LNCaP clone FGC (cell line): ENCODE results near the gene VAV1.
"Not testable (repeated sequence)": the region's sequence is repeated elsewhere in the genome, so short reads cannot be mapped to it uniquely, and the experiment has no call there.

Source experiments
- DNase-seq: peaks from one replicate; pipeline ENCODE4 v3.0.0-alpha.2; 2011; ENCODE audit warnings: low read depth
- H3K4me3 ChIP-seq: 2 replicates; pipeline ENCODE4 v1.5.1; 2011; ENCODE audit warnings: mild to moderate bottlenecking, low read depth, low read length, control low read depth
- TF ChIP-seq, protein P1 (sequence below): IDR thresholded peaks from 2 replicates; pipeline ENCODE4 v1.5.1; 2012; ENCODE audit warnings: mild to moderate bottlenecking; ENCODE audit not compliant: control insufficient read depth, insufficient read depth; ENCODE audit errors: extremely low read depth

Gene VAV1

DNA sequence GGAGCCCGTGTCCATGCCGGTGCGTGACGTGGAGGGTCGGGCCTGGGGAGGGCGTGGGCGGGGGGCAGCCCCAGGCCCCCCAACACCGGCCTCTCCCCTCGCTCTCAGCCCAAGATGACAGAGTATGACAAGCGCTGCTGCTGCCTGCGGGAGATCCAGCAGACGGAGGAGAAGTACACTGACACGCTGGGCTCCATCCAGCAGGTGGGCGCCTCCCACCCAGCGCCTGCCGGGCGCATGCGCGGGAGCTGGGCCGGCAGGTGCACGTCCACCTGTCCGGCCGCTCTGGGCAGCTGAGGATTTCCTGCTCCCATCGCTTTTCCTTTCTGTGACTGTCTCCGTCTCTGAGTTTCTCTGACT is 49.8 kb downstream of the VAV1 start:
- TF ChIP-seq, protein P1, sequence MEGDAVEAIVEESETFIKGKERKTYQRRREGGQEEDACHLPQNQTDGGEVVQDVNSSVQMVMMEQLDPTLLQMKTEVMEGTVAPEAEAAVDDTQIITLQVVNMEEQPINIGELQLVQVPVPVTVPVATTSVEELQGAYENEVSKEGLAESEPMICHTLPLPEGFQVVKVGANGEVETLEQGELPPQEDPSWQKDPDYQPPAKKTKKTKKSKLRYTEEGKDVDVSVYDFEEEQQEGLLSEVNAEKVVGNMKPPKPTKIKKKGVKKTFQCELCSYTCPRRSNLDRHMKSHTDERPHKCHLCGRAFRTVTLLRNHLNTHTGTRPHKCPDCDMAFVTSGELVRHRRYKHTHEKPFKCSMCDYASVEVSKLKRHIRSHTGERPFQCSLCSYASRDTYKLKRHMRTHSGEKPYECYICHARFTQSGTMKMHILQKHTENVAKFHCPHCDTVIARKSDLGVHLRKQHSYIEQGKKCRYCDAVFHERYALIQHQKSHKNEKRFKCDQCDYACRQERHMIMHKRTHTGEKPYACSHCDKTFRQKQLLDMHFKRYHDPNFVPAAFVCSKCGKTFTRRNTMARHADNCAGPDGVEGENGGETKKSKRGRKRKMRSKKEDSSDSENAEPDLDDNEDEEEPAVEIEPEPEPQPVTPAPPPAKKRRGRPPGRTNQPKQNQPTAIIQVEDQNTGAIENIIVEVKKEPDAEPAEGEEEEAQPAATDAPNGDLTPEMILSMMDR: no peak
- no peak overlapping the region for H3K4me3 ChIP-seq
- no peak for DNase-seq

DNA sequence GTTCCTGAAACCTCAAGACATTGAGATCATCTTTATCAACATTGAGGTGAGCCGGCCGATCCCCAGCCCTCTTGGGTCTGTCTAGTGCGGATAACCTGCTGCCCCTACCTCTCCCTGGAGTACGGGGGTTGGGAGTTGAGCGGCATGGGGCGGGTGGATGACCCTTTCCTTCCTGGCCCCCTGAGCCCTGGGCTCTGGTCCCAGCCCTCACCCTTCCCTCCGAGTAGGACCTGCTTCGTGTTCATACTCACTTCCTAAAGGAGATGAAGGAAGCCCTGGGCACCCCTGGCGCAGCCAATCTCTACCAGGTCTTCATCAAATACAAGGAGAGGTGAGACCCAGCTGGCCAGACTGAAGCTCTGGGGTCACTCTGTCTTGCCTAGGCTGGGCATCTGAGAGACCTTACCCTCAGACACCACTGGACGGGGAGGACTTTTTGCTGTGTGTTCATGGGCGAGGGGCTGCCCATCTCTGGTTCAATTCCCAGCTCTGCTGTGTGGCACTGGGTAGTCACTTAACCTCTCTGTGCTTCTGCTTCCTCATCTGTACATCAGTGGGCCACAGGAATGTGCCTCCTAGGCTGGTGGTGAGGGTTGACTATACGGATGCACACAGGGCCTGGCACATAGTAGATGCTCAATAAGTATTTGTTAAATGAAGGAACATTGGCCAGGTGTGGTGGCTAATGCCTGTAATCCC is 52.7 kb downstream of the VAV1 start:
- no peak for DNase-seq
- H3K4me3 ChIP-seq: no peak overlapping the region
- TF ChIP-seq, protein P1: no peak

DNA sequence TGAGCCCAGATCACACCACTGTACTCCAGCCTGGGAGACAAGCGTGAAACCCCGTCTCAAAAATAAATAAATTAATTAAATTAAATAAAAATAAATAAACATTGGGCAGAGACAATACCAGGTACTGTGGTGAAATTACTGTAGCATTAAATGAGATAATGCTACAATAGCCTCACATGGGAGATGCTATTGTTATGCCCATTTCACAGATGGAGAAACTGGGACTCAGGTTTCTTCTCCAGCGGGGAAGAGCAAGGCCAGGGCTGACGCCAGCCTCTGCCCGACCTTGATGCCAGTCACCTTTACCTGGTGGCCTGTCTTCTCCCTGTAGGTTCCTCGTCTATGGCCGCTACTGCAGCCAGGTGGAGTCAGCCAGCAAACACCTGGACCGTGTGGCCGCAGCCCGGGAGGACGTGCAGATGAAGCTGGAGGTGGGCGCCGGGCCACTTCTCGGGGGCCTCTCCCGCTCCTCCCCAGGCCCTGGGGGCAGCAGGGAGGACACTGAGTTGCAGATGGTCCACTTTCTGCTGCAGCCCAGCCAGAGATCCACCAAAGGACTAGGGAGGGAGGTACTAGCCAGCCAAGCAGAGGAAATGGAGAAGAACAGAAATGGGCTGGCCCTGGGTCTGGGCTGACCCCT is 53.9 kb downstream of the VAV1 start:
- H3K4me3 ChIP-seq: no peak overlapping the region
- DNase-seq: no peak
- TF ChIP-seq, protein P1: no peak

DNA sequence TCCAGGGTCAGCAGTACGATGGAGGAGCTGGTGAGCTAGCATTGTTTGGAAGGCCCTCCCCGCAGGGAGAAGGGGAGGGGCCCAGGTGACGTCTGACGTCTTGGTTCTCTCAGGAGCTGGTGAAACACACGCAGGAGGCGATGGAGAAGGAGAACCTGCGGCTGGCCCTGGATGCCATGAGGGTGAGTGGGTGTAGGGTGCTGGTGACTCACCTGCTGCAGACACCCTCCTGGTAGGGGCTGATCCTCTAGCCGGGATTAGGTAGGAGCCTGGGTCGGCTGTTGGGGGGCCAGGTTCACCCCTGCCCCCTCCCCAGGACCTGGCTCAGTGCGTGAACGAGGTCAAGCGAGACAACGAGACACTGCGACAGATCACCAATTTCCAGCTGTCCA is 55.8 kb downstream of the VAV1 start:
- DNase-seq: no peak
- H3K4me3 ChIP-seq: no peak overlapping the region
- TF ChIP-seq, protein P1: no peak

DNA sequence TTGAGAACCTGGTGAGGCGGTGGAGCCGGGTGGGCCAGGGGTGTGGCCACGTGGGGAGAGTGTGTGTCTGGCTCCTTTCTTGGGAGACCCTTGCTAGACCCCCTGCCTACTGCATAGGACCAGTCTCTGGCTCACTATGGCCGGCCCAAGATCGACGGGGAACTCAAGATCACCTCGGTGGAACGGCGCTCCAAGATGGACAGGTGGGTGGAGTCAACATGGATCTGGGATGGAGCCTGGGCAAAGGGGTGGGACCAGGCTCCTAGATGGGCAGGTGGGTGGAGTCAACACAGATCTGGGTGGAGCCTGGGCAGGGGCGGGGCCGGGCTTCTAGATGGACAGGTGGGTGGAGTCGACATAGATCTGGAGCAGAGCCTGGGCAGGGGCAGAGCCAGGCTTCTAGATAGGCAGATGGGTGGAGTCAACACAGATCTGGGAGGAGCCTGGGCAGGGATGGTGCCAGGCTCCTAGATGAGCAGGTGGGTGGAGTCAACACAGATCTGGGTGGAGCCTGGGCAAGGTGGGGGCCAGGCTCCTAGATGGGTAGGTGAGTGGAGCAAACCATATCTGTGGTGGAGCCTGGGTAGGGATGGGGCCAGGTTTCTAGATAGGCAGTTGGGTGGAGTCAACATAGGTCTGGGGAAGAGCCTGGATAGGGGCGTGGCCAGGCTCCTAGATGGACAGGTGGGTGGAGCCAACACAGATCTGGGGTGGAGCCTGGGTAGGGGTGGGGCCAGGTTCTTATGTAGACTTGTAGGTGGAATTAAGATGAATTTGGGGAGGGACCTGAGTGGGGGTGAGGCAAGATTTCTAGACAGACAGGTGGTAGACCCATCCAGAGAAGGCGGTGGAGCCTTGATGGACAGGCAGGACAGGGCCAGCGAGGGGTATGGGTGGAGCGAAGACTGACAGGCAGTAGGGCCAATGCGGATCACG is 56.5 kb downstream of the VAV1 start:
- TF ChIP-seq, protein P1: no peak
- H3K4me3 ChIP-seq: no peak overlapping the region
- DNase-seq: no peak

DNA sequence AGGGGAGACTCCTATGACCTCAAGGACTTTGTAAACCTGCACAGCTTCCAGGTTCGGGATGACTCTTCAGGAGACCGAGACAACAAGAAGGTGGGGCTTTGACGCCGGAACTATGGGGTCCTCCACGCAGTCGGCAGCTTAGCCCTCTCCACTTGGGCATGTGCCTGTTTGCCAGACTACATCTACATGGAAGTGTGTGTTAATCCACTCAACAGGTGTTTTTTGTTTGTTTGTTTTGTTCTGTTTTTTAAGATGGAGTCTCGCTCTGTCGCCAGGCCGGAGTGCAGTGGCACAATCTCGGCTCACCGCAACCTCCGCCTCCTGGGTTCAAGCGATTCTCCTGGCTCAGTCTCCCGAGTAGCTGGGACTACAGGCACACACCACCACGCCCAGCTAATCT is 57.3 kb downstream of the VAV1 start:
- not testable (repeated sequence) for H3K4me3 ChIP-seq, DNase-seq

DNA sequence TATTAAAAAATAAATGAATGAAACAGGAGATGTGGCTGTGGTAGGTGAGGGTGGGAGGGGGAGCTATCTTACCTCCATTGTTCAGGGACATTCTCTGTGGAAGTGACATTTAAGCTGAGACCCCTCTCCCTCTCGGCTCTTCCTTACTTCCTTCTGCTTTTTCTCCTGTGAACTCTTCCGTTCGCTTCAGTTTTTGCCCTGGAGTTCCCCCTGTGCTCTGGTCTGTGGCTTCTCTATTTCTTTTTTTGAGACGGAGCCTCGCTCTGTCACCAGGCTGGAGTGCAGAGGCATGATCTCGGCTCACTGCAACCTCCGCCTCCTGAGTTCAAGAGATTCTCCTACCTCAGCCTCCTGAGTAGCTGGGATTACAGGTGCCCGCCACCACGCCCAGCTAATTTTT is 58.6 kb downstream of the VAV1 start:
- not testable (repeated sequence) for DNase-seq, H3K4me3 ChIP-seq
